ENCODE results near the gene LPAR6.

LPAR6 gene

GRCh38 chr13:48370815-48371214 lies 42.1 kb downstream of the LPAR6 start:
- no peak for DNase-seq (ENCODE audit: low read depth)

GRCh38 chr13:48369988-48370387 lies 42.9 kb downstream of the LPAR6 start:
- no peak for DNase-seq (ENCODE audit: low read depth)
